GM18499 (cell line): Measurements from ENCODE around the gene TPRX2.
"Not testable (repeated sequence)": the region's sequence is repeated elsewhere in the genome, so short reads cannot be mapped to it uniquely, and the experiment has no call there.

Source experiments
- ATAC-seq: cut with Tn5 transposase; IDR thresholded peaks from one replicate; pipeline ENCODE4 v1.9.1; 2021; ENCODE audit warnings: moderate number of reproducible peaks; ENCODE audit not compliant: insufficient read depth, unreplicated experiment

Gene TPRX2

DNA sequence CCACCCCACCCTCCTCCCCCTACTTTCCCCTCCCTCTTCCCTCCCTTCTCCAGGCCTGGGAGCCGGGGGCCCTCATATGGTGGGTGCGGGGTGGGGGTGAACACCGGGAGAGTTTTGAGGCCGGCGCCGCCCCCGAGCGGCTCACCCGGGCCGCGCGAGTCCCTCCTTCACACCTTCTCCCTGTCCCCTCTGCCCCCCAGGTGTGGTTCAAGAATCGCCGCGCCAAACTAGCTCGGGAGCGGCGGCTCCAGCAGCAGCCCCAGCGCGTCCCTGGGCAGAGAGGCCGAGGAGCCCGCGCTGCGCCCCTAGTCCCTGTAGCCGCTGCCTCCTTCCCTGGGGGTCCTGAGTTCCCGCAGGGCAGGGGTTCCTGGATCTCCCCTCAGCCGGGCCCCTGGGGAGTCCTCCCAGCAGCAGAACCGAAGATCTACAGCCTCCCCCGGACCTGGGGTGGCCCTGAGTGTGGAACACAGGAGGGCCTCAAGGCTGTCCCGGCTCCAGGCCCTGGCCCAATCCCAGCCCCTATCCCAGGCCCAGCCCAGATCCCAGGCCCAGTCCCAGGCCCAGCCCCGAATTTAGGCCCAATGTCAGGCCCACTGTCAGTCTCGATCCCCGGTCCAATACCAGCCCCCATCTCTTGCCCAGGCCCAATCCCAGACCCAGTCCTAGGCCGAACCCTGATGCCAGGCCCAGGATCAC, 1.7 kb downstream of the TPRX2 start:
- ATAC-seq = no peak

DNA sequence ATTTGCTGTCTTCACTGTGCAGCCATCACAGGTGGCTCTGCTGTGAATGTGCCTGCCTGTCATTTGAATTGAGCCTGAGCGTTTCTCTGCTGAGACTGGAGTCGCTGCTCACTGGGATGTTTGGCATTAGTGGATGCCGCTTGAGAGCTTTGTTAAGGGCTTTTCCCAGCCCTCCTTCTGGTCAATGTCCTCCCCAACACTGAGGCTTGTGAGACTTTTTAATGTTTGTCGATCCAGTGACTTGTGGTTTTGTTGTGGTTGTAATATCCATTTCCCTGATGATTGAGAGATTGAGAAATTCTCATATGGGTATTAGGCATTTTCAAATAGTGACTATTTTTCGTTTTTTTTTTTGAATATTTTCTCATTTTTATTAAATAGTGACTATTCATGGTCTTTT, 2.6 kb downstream of the TPRX2 start:
- ATAC-seq = no peak

DNA sequence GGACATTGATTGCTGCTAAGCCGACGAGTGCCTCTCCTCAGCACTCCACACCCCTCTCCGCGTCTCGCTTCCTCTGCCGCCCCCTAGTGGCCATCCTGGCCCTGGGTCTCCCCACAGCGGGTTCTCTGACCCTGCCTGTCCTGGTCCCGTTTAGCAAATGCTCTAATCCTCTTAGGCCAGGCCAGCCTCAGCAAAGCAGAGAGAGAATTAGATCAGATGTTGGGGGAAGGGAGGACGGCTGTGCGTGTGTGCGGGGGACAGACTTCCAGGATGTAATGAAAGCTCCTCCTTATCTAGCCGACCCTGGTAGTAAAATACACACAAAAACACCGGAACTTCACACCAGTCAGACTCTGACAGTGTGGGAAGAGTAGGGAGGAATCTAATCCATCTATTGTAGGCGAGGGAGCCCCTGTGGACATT, 4.5 kb downstream of the TPRX2 start:
- ATAC-seq = no peak

DNA sequence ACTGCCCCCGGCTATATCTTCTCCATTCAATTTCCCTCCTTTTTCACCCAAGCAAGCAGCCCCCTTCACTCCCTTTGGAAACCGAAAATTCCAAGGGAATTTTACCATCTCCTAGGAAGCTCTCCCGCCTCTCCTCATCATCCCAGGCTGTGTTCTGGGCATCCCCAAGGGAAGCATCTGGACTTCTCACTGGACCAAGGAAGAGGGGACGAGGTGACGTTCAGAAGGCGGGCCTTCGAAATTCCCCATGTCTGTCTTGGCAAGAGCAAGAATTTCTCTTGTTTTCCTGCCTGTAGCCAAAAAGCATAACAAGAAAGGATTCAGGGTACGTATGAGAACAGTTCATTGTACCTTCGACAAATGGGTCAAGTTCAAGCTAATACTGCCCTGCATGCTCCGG, 6.1 kb downstream of the TPRX2 start:
- ATAC-seq = no peak

DNA sequence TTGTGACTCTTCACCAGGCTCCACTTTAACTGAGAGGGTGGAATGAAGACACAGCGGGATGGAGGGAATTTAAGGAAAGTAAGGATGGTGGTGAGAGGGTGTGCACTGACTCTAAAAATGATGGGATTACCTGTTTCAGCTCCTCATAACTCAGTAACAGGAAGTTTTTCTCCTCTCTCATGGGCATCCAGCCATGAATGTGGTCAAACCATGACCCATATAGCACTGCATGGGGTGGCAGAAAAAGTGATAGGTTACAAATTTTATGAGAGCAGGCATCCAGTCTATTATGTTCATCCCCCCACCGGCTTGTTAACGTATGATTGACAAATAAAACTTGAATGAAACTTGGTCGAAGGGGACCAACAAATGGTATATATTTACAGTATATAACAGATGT, 19.9 kb downstream of the TPRX2 start:
- ATAC-seq = no peak

DNA sequence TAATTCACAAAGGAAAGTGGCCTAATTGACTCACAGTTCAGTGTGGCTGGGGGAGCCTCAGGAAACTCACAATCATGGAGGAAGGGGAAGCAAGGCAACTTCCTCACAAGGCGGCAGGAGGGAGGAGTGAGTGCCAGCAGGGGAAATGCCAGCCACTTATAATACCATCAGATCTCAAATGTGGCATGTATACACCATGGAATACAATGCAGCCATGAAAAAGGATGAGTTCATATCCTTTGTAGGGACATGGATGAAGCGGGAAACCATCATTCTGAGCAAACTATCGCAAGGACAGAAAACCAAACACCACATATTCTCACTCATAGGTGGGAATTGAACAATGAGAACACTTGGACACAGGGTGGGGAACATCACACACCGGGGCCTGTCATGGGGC, 20.4 kb downstream of the TPRX2 start:
- ATAC-seq = not testable (repeated sequence)

DNA sequence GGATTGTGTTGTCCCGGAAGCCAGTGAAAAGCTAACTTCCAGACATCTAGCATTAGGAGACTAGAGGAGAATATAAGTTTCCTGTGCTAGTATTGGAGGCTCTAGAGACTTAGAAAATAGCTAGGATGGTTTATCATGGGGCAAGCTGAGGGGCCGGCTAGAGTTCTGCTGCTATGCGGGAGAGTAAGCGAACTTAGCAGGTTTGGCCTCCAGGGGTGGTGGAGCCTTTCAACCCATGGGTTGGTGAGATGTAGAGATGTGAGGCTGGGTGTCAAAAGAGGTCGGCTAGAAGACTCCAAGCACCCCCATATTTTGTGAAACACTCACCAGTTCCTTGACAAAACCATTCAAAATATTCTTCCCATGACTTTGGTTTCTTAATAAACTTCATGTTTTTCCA, 22.7 kb downstream of the TPRX2 start:
- ATAC-seq = no peak

DNA sequence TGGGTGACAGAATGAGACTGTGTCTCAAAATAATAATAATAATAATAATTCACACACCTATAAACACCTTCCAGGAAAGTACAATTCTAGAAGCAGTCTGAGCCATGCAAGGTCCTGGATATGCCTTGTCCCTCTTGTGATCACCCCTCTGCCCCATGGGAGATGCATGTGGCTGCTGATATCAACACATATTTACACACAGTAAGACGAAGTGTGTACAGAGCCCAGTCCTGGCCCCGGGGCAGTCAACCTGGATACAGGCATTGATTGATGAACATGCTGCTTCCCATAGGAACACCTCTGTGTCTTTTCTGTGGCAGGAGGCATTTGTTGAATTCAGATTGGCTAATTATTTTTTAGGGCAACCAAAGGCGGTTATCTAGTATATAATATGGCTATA, 23.9 kb downstream of the TPRX2 start:
- no peak for ATAC-seq

DNA sequence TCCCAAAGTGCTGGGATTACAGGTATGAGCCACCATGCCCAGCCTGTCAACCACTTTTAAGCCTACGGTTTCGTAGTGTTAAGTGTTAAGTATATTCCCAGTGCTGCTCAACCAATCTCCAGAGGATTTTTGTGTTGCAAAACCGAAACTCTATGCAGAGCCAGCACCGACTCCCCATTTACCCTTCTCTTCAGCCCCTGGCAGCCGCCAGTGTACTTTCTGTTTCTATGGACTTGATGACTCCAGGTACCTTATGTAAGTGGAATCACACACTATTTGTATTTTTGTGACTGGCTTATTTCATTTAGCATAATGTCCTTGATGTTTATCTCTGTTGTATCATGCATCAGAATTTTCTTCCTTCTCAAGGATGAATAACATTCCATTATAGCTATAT, 26.0 kb downstream of the TPRX2 start:
- no peak for ATAC-seq

DNA sequence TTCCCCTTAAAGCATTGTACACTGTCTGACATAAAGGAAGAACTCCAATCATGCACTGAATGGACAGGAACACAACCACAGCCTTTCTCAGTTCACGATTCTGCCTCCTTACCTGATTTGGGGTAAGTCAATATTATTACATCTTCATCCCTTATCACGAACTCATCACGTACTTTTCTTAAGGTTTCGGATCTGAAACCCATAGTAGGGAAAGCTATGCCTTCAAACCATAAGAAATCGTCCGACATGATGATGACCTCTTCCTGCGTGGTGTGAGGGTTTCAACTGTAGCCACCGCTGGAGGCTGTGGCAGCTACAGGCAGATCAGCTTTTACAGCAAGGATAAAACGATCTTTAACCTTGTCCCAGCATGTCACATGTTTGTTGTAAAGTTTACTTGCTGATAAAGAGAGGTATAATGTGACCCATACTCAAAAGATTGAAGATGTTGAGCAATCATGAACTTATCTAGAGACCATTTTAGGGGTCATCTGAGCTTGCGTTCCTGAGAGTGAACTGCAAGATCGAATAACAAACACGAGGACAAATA, 27.1 kb downstream of the TPRX2 start, which contains the start of gene SULT2A1:
Gene SULT2A1 (minus strand): TSS at position 306 of the 550 bp plus-strand sequence. CDS start 58 bp downstream, at position 248.
- no peak for ATAC-seq

DNA sequence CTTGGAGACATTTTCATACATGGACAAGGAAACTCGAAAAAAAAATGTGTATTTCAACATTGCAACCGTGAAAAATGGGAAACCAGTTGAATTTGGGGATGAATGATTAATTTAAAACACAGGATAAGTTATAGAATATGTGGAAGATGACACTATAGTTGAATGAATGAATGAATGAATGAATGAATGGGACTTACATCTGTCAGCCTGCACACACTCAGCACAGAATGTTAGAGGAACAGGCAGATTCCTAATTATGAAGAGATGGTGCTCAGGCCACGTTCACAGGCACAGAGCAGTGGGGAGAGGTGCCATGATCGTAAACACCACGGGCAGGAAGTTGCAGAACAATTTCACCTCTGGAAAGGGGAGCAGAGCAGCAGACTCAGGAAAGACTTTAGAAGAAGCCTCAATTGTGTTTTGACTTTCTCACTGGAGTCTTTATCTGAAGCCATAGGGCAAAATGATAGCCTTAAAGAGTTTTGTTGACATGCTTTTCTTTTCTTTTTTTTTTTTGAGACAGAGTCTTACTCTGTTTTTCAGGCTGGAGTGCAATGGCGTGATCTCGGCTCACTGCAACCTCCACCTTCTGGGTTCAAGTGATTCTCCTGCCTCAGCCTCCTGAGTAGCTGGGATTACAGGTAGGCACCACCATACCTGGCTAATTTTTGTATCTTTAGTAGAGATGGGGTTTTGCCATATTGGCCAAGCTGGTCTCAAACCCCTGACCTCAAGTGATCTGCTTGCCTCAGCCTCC, 32.0 kb downstream of the TPRX2 start:
- ATAC-seq = no peak

DNA sequence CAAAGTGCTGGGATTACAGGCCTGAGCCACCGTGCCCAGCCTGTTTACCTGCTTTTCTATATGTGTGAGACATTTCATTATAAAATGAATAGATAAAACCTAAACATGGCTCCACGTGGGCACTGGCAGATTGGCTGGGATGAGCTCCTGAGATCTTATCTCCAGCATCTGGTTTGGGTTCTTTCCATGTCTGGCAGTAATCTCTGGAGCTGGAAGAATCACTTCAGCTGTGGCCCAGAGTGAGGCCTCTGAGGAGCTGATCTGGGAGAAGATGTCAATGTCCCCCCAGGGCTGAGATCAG, 32.5 kb downstream of the TPRX2 start:
- ATAC-seq = no peak

DNA sequence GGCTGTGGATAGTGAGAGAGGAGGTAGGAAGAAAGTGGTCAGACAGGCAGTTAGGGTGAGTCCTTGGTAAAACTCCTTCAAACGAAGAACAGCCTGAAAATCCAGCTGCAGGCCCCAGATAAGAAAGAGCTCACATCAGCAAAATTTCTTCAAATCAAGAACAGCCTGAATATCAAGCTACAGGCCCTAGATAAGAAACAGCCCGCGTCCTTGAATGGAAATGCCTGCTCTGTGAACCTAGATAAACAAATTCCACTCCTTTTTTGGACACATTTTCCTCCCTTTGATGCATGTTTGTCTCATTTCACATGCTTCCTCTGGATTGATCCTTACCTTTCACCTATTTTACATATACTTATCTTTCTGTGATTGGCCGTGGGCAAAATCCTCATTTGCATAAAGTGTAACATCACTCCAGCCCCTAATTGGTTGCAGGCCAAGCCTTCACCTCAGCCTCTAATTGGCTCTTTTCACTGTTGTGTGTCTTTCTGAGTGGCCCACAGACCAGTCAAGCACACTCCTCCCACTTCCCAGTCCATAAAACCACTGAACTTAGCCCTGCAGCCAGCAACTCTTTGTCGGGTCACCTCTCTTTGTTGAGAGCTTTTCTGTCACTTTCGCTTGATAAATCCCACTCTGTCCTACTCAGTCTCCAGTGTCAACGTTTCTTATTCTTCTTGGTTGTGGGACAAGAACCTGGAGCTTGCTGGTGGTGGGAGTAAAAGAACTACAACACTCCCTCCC, 33.1 kb downstream of the TPRX2 start:
- no peak for ATAC-seq

DNA sequence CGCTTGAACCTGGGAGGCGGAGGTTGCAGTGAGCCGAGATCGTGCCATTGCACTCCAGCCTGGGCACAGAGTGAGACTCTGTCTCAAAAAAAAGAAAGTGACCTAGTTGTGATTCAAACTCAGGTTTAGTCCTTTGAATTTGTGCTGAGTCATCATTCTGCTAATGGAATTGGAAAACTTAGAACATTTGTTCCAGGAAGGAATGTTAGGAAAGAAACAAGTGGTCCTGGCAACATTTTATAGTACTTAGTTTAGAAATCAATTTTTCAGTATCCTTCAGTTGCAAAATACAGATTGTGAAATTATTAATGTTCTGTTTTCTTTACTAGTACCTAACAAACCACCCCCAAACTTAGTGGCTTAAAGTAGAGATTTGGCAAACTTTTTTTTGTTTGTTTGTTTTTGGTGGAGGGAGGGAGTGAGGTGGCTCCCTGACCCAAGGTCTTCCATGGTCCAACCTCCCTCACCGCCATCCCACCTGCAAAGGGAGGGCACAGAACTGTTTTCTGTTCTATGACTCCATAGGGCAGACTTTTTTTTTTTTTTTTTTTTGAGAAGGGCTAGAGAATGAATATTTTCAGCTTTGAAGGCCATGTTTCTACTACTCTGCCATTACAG, 36.2 kb downstream of the TPRX2 start:
- ATAC-seq = no peak

DNA sequence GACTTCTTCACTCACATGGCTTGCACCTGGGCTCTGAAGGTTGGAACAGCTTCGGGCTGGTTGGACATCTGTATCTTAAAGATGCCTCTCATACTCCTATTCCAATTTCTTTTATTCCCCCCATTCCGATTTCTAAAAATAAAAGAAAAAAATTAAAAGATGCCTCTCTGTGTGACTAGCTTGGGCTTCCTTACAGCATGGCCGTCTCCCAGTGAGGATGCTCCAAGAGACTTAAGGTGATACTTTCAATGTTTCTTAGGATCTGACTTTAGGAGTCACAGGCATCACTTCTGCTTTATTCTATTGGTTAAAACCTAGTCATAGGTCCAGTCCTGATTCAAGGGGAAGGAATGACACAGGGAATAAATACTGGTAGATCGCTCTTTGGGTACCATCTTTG, 37.0 kb downstream of the TPRX2 start:
- no peak for ATAC-seq

DNA sequence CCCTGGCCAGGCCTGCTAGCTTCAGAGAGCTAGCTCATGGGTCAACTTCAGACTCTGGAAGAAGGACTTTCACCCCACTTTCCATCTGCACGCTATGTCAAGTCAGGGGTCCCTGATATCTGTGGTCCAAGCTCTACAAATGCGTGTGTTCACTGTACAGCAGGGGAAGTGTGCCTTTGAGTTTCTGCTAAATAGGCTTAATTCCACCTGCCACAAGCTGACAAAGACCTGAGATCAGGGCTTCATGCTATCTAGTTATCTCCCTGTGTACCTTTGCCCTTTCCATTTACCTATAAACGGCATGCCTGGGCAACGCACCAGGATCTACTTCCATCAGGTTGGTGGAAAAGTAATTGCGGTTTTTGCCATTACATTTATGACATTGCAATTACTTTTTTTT, 37.7 kb downstream of the TPRX2 start:
- no peak for ATAC-seq

DNA sequence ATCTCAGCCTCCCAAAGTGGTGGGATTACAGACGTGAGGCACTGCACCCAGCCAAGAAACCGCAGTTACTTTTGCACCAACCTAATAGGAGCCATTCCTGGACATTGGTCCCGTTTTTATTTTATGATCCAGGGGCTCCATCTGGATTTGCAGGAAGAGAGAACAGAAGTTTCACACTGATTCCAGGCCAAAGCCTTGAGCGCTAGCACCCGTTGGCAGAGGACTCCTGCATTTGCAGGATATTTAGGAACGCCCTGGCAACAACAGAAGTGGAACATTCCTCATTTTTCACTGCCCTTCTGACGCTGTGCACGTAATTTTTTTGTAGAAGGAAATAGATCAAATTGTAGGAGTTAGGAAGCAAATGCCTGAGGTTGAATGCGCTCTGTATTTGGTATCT, 38.8 kb downstream of the TPRX2 start:
- no peak for ATAC-seq

DNA sequence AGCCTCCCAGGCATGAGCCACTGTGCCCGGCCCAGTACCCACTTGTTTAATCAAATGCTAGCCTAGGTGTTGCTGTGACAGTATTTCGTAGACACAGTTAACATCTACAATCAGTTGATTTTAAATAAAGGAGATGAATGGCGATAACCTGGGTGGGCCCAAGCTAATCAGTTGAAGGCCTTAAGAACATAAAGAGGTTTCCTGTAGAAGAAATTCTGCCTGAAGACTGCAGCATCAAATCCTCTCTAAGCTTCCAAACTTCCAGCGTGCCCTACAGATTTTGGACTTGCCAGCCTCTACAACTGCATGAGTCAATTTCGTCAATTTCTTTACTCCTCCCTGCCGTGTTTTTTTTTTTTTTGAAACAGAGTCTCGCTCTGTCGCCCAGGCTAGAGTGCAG, 40.3 kb downstream of the TPRX2 start:
- no peak for ATAC-seq

DNA sequence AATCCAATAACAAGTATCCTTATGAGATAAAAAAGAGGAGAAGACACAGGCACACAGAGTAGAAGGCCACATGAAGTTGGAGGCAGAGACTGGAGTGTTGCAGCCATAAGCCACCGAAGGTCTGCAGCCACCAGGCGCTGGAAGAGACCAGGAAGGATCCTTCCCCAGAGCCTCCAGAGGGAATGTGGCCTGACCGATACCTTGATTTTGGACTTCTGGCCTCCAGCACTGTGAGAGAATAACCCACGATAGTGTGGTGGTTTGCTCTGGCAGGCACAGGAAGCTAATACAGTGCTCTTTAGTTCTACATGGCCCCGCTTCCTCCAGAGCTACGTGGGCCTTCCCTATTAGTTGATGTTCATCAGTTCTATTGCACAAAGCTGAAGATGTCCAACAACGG, 42.3 kb downstream of the TPRX2 start:
- ATAC-seq = no peak

DNA sequence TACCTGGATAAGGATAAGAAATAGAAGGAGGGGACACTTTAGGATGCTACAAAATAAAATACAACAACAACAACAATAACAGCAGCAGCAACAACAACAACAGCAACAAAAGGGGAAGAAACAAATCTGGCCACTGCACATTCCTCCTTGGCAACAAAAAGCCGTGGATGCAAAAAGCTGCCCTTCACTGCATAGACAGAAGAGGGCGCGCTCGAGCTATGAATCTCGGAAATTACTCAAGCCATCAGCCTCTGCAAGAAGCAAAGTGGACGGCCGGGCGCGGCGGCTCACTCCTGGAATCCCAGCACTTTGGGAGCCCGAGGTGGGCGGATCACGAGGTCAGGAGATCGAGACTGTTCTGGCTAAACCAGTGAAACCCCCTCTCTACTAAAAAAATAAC, 50.3 kb downstream of the TPRX2 start:
- ATAC-seq = not testable (repeated sequence)

DNA sequence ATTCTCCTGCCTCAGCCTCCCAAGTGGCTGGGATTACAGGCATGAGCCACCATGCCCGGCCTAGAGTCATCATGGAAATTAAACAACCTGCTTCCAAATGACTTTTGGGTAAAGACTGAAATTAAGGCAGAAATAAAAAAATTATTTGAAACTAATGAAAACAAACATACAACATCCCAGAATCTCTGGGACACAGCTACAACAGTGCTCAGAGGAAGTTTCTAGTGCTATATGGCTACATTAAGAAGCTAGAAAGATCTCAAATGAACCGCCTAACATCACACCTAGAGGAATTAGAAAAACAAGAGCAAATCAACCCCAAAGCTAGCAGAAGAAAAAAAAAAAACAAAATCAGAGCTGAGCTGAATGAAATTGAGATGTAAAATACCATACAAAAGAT, 51.2 kb downstream of the TPRX2 start:
- not testable (repeated sequence) for ATAC-seq
